A673 (cell line): ENCODE results near the gene MLST8.
"Not testable (repeated sequence)": the region's sequence is repeated elsewhere in the genome, so short reads cannot be mapped to it uniquely, and the experiment has no call there.

Experiments
- CTCF ChIP-seq: fragments of 300-800, 200-600 bp; sonication (generic); conservative IDR thresholded peaks from 2 replicates; pipeline ENCODE4 v1.5.1; 2017; ENCODE audit warnings: low read depth, mild to moderate bottlenecking, antibody characterized with exemption, low read length, moderate library complexity, mixed read lengths
- EZH2 ChIP-seq: fragments of 200-600 bp; sonication (generic); IDR thresholded peaks from 2 replicates; pipeline ENCODE4 v1.6.1; 2017; ENCODE audit warnings: borderline replicate concordance, low read depth, mild to moderate bottlenecking, mixed read lengths, antibody characterized with exemption, low read length; ENCODE audit not compliant: poor library complexity, severe bottlenecking

- not testable (repeated sequence) for TF ChIP-seq CTCF, EZH2
Observed at GRCh38 chr16:2240331-2240730, 35.1 kb downstream of the MLST8 start.
